ENCODE results near the gene KCNQ5.

DNA sequence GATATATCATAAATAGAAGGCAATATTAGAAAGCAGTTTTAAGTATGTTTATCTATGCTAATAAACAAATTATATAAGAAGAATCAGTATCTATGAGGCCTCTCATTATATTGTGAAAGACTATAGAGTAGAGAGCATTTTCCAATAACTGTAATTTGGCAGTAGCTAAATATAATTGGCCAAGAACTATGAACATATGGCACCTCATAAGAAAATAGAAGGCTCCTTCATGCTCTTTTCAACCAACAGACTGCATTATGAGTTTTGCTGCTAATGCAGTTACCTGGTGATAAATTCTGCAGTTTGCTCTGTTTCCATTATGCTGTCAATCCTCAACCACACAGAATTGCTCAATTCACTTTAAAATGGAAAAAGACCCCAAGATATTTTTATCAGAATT is 382.4 kb downstream of the KCNQ5 start:
- no peak for TF ChIP-seq POLR2AphosphoS5 (IDR thresholded peaks at IDR 0.05; ENCODE audit: borderline replicate concordance, low read depth, low read length)
- no peak for TF ChIP-seq FOXP2 (optimal IDR thresholded peaks at IDR 0.05; ENCODE audit: control extremely low read depth, extremely low read length, insufficient read depth)
